ENCODE measurements around the gene ESYT3. TPM values are rescaled to one million over a fixed set of nuclear protein-coding genes. Genes with fewer than 3 reads are reported as not detected.

The ESYT3 gene
- under 1 TPM; 0.22 to 0.53 TPM for total RNA-seq

GRCh38 chr3:138434276-138434874 is at the start of gene ESYT3:
Gene ESYT3 (plus strand): TSS chr3:138434616. CDS start chr3:138434799, 183 bp downstream.

Other genes starting within 250 kb of the ESYT3 start
- 10 to 100 TPM; 42.1 to 46.2 TPM for gene ARMC8, start 247.3 kb upstream of the ESYT3 start, total RNA-seq
- under 1 TPM; 0.30 to 0.43 TPM for gene NME9, start 104.8 kb upstream of the ESYT3 start, total RNA-seq
- not detected for gene MRAS, start 86.0 kb upstream of the ESYT3 start, total RNA-seq
- gene CEP70, start 159.6 kb downstream of the ESYT3 start, total RNA-seq, result 10 to 100 TPM; 18.3 to 18.6 TPM
- 1 to 10 TPM; 2.5 to 3.3 TPM for gene FAIM, start 174.2 kb downstream of the ESYT3 start, total RNA-seq